ENCODE data around the gene MET.

MET gene

GRCh38 chr7:116800594-116800993 is 128.6 kb downstream of the MET start:
- TF ChIP-seq CTCF (IDR thresholded peaks at IDR 0.05; ENCODE audit: low read depth, low read length), result no peak
- H3K36me3 ChIP-seq, result no peaks in the 10 kb centered on the region
- DNase-seq, result no peak
- no peaks in the 10 kb centered on the region for H3K27me3 ChIP-seq (ENCODE audit: insufficient read depth, low read depth, severe bottlenecking)
- no peak overlapping the region for H3K4me3 ChIP-seq (ENCODE audit: low read depth, low read length)
- H3K27ac ChIP-seq, result no peak overlapping the region
- H3K9me3 ChIP-seq (ENCODE audit: severe bottlenecking), result no peaks in the 10 kb centered on the region

DNA sequence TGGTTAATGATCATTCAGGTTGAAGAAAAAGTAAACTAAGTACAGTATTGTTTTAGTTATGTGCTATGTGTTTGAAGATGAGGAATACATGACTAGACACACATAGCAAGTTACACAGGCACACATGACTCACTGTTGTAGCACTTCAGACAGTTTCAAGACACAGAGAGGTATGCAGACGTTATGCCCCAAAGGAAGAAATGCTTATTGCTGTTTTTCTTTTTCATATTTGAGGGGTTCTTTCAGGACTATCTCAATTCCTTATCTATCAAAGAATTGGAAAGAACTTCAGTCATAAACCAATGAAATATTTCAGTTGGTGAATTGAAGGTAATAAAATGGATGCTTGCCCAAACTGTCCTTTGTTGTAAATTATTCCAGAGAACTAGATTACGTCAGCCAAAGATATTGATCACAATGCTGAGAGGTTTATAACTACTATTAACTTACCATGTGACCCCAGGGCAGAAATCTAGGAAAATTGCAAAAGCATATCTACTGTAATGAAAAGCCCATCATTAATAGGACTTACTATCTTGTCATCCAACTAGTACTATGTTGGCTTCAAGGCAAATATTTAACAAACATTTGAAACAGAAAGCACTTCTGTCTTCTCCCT is 129.2 kb downstream of the MET start:
- no peak for TF ChIP-seq CTCF (IDR thresholded peaks at IDR 0.05; ENCODE audit: low read depth, low read length)
- Histone ChIP-seq H3K27me3 (ENCODE audit: insufficient read depth, low read depth, severe bottlenecking) (no peaks in the 10 kb centered on the region), H3K4me3 (ENCODE audit: low read depth, low read length) (no peak overlapping the region), H3K9me3 (ENCODE audit: severe bottlenecking) (no peaks in the 10 kb centered on the region), H3K36me3 (no peaks in the 10 kb centered on the region), H3K27ac (no peak overlapping the region)
- DNase-seq, result no peak

- no peak for DNase-seq
- no peak overlapping the region for H3K27ac ChIP-seq
These were observed 130.2 kb downstream of the MET start for GRCh38 chr7:116802144-116802745.

GRCh38 chr7:116802746-116803152 is 130.8 kb downstream of the MET start:
- no peaks in the 10 kb centered on the region for H3K36me3 ChIP-seq
- H3K4me3 ChIP-seq (ENCODE audit: low read depth, low read length), result no peak overlapping the region
- peak; percentile 44 for TF ChIP-seq CTCF (IDR thresholded peaks at IDR 0.05; ENCODE audit: low read depth, low read length)
- H3K27me3 ChIP-seq (ENCODE audit: insufficient read depth, low read depth, severe bottlenecking), result no peaks in the 10 kb centered on the region
- no peak overlapping the region for H3K27ac ChIP-seq
- no peaks in the 10 kb centered on the region for H3K9me3 ChIP-seq (ENCODE audit: severe bottlenecking)
- peak; percentile 24 for DNase-seq

More at GRCh38 chr7:116802144-116802745, 130.2 kb downstream of the MET start:
- Histone ChIP-seq H3K27me3 (ENCODE audit: insufficient read depth, low read depth, severe bottlenecking) (no peaks in the 10 kb centered on the region), H3K4me3 (ENCODE audit: low read depth, low read length) (no peak overlapping the region), H3K9me3 (ENCODE audit: severe bottlenecking) (no peaks in the 10 kb centered on the region), H3K36me3 (no peaks in the 10 kb centered on the region)
- TF ChIP-seq CTCF (IDR thresholded peaks at IDR 0.05; ENCODE audit: low read depth, low read length), result no peak

GRCh38 chr7:116804471-116804870 is 132.5 kb downstream of the MET start:
- DNase-seq, result no peak
- no peak for TF ChIP-seq CTCF (IDR thresholded peaks at IDR 0.05; ENCODE audit: low read depth, low read length)
- H3K36me3 ChIP-seq, result no peaks in the 10 kb centered on the region
- H3K4me3 ChIP-seq (ENCODE audit: low read depth, low read length), result no peak overlapping the region
- H3K27ac ChIP-seq, result no peak overlapping the region
- H3K27me3 ChIP-seq (ENCODE audit: insufficient read depth, low read depth, severe bottlenecking), result no peaks in the 10 kb centered on the region
- H3K9me3 ChIP-seq (ENCODE audit: severe bottlenecking), result no peaks in the 10 kb centered on the region
